Testis (tissue), 3 donors: ENCODE data around the gene CETP. TPM values are rescaled to one million over a fixed set of nuclear protein-coding genes. Genes with fewer than 3 reads are reported as not detected.

Experiments used
- DNase-seq: peaks from one replicate; pipeline ENCODE4 v3.0.0-alpha.2; 2019
- H3K27ac ChIP-seq, 2 donors: fragments of 200-600 bp; sonication (generic); one replicate each; pipeline ENCODE4 v1.5.1; 2019
- H3K27me3 ChIP-seq: fragments of 200-600 bp; sonication (generic); one replicate; pipeline ENCODE4 v1.5.1; 2019
- H3K36me3 ChIP-seq: fragments of 200-600 bp; sonication (generic); one replicate; pipeline ENCODE4 v1.5.1; 2017; ENCODE audit warnings: low read depth; ENCODE audit errors: missing control alignments
- H3K4me1 ChIP-seq: fragments of 200-600 bp; sonication (generic); one replicate; pipeline ENCODE4 v1.5.1; 2019
- H3K4me3 ChIP-seq, 2 donors: fragments of 200-600 bp; sonication (generic); one replicate each; pipeline ENCODE4 v1.5.1; 2017 to 2019
- H3K9me3 ChIP-seq: fragments of 200-600 bp; sonication (generic); one replicate; pipeline ENCODE4 v1.5.1; 2017
- POLR2A ChIP-seq: fragments of 450-650 bp; IDR thresholded peaks from one replicate; pipeline ENCODE4 v1.6.1; 2017; ENCODE audit warnings: antibody characterized with exemption, mild to moderate bottlenecking, moderate library complexity
- WGBS, 2 donors: methylation state at CpG; one replicate each; pipeline ENCODE4 v1.1.5; 2018; 5-methylcytosine and 5-hydroxymethylcytosine counted together
- intact Hi-C: fragments of 100-400 bp; cut with DNase I; formaldehyde crosslinking; loops from one replicate; pipeline ENCODE4 v1.15.1; 2023; ENCODE audit warnings: low total_unique reads
- polyA plus RNA-seq: library from polyadenylated mRNA; stranded (reverse); fragments of 350-450 nt; fragmentation: Illumina TruSeq; extraction: RNeasy Lipid Tissue Mini Kit (QIAGEN cat#74804); gene quantifications from one replicate; pipeline ENCODE4 v1.2.3, GENCODE V29; 2014; ENCODE audit warnings: low read depth, low replicate concordance; ENCODE audit not compliant: insufficient read depth
- total RNA-seq, 2 donors: library from RNA; depleted of rRNA; stranded (reverse); fragments of >200 nt; gene quantifications; one replicate each; pipeline ENCODE4 v1.2.3, GENCODE V29; 2016
- TF ChIP-seq, protein P1 (sequence below), 3 experiments: fragments of 450-650 bp in 2 of 3; fragments of 200-600 bp in 1 of 3; sonication (generic) in 1 of 3; IDR thresholded peaks; one replicate each; pipeline ENCODE4 v1.5.1; 2016 to 2019; ENCODE audit warnings: antibody characterized with exemption in 3 of 3, mild to moderate bottlenecking in 2 of 3, moderate library complexity in 1 of 3

The CETP gene
- total and polyA plus RNA-seq, 3 donors from 2014 or later = 0.24 to 0.69 (median 0.50) TPM

- no peaks in the 10 kb centered on the region for H3K27me3 ChIP-seq
- TF ChIP-seq, protein P1, sequence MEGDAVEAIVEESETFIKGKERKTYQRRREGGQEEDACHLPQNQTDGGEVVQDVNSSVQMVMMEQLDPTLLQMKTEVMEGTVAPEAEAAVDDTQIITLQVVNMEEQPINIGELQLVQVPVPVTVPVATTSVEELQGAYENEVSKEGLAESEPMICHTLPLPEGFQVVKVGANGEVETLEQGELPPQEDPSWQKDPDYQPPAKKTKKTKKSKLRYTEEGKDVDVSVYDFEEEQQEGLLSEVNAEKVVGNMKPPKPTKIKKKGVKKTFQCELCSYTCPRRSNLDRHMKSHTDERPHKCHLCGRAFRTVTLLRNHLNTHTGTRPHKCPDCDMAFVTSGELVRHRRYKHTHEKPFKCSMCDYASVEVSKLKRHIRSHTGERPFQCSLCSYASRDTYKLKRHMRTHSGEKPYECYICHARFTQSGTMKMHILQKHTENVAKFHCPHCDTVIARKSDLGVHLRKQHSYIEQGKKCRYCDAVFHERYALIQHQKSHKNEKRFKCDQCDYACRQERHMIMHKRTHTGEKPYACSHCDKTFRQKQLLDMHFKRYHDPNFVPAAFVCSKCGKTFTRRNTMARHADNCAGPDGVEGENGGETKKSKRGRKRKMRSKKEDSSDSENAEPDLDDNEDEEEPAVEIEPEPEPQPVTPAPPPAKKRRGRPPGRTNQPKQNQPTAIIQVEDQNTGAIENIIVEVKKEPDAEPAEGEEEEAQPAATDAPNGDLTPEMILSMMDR (IDR thresholded peaks at IDR 0.05) = no peak
- no peak for TF ChIP-seq POLR2A
- H3K4me3 ChIP-seq = no peak overlapping the region
- intact Hi-C loops = no loop called here
- 89 to 91% methylated on average over 2 of the region's 2 CpGs for WGBS, 2 donors
- H3K36me3 ChIP-seq = no peaks in the 10 kb centered on the region
- no peak overlapping the region for H3K27ac ChIP-seq
- H3K4me1 ChIP-seq = no peaks in the 10 kb centered on the region
- DNase-seq = no peak
- no peaks in the 10 kb centered on the region for H3K9me3 ChIP-seq
Measured at GRCh38 chr16:57013902-57014301, 52.2 kb downstream of the CETP start.

DNA sequence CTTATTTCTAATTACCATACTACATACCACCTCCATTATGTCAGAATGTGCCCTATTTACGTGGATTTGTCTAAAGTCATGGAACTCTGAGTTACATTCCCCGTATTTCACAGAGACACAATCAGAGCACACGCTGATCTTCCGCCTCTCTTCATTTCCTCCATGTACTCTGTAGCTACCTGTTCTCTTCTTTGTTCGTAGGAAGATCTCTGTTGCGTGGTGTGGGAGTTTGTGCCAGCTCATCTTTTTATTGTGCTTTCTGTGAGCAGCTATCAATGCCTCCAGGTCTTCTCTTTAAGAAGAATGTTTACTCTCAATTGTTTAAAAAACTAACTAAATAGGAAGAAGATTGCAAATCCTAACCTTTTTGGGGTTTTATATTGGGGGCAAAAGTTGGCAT lies 54.6 kb downstream of the CETP start:
- TF ChIP-seq, protein P1 (IDR thresholded peaks at IDR 0.05) = no peak
- TF ChIP-seq POLR2A = no peak
- no peak for DNase-seq
- H3K36me3 ChIP-seq = no peaks in the 10 kb centered on the region
- H3K27me3 ChIP-seq = no peaks in the 10 kb centered on the region
- H3K4me3 ChIP-seq = no peak overlapping the region
- intact Hi-C loops = no loop called here
- no peaks in the 10 kb centered on the region for H3K9me3 ChIP-seq
- H3K27ac ChIP-seq = no peak overlapping the region
- 84 to 86% methylated on average over 6 of the region's 6 CpGs for WGBS, 2 donors
- H3K4me1 ChIP-seq = no peaks in the 10 kb centered on the region

- no peaks in the 10 kb centered on the region for H3K9me3 ChIP-seq
- 82 to 83% methylated on average over 6 of the region's 6 CpGs for WGBS, 2 donors
- intact Hi-C loops = no loop called here
- H3K4me3 ChIP-seq = no peak overlapping the region
- no peak for DNase-seq
- TF ChIP-seq, protein P1 (IDR thresholded peaks at IDR 0.05) = no peak
- TF ChIP-seq POLR2A = no peak
- H3K36me3 ChIP-seq = no peaks in the 10 kb centered on the region
- H3K27me3 ChIP-seq = no peaks in the 10 kb centered on the region
- no peaks in the 10 kb centered on the region for H3K4me1 ChIP-seq
- no peak overlapping the region for H3K27ac ChIP-seq
Measured at GRCh38 chr16:57016831-57017230, 55.1 kb downstream of the CETP start.

GRCh38 chr16:57017251-57017650 lies 55.5 kb downstream of the CETP start:
- no peaks in the 10 kb centered on the region for H3K9me3 ChIP-seq
- no peaks in the 10 kb centered on the region for H3K27me3 ChIP-seq
- H3K4me3 ChIP-seq = no peak overlapping the region
- no peaks in the 10 kb centered on the region for H3K4me1 ChIP-seq
- TF ChIP-seq, protein P1 (IDR thresholded peaks at IDR 0.05) = no peak
- no peak for TF ChIP-seq POLR2A
- intact Hi-C loops = no loop called here
- H3K36me3 ChIP-seq = no peaks in the 10 kb centered on the region
- H3K27ac ChIP-seq = no peak overlapping the region
- DNase-seq = no peak
- WGBS, 2 donors = 71 to 78% methylated on average over 1 of the region's 1 CpG

GRCh38 chr16:57019746-57020145 lies 58.0 kb downstream of the CETP start:
- no peaks in the 10 kb centered on the region for H3K4me1 ChIP-seq
- DNase-seq = no peak
- WGBS, 2 donors = 70 to 93% methylated on average over 2 of the region's 2 CpGs
- H3K36me3 ChIP-seq = no peaks in the 10 kb centered on the region
- no peak overlapping the region for H3K4me3 ChIP-seq
- TF ChIP-seq, protein P1 (IDR thresholded peaks at IDR 0.05) = no peak
- TF ChIP-seq POLR2A = no peak
- intact Hi-C loops = no loop called here
- no peak overlapping the region for H3K27ac ChIP-seq
- H3K9me3 ChIP-seq = no peaks in the 10 kb centered on the region
- no peaks in the 10 kb centered on the region for H3K27me3 ChIP-seq
